Measurements from ENCODE around the gene RBP5. TPM values are rescaled to one million over a fixed set of nuclear protein-coding genes. Genes with fewer than 3 reads are reported as not detected.

Gene RBP5
- total RNA-seq, 2 donors from 2014 or later: 19.3 to 31.2 TPM

DNA sequence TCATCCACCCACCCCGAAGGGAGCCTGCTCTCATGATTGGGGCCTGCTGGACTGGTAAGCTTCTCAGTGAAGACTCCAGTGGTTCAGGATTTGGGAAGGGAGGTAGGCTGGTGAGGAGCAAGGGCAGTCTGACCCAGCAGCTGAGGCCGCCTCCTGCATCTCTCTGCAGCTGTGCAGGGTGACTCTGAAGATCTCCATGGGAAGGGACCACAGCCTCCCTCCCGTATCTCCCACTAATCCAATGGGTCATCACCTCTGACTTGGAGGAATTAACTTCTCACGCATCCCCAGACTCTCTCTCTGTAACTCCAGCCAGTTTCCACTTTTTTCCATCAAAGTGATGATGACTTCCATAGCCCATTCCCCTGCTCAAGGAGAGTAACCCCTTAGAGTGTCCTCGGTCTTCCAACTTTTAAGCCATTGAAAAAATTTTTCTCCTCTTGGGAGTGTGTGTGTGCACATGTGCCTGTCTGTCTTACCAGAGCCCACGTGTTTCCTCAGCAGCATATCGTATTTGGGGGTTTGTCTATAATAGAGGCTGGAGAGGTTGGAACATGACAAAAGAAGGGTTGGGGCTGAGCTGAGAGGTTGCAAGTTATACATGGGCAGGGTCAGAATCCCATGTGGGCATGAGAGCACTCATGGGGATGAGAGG, 12.8 kb upstream of the RBP5 start:
- Histone ChIP-seq H3K9ac (ENCODE audit: extremely low read depth, low read length, poor library complexity, severe bottlenecking) (no peak overlapping the region), H3K27ac (ENCODE audit: low read depth, low read length) (no peak overlapping the region), H3K9me3 (ENCODE audit: control insufficient read depth, low read length) (no peaks in the 10 kb centered on the region), H3K4me1 (ENCODE audit: control insufficient read depth, insufficient read depth, low read length) (no peaks in the 10 kb centered on the region), H3K36me3 (ENCODE audit: control insufficient read depth, insufficient read depth, low read length) (peaks cover 52% of the 10 kb centered on the region), H3K4me3 (ENCODE audit: low read length) (no peak overlapping the region), H3K27me3 (ENCODE audit: control insufficient read depth, insufficient read depth, low read length, poor library complexity, severe bottlenecking) (no peaks in the 10 kb centered on the region)
- WGBS, 2 experiments (ENCODE audit: insufficient coverage in 1 of 2, insufficient read length in 1 of 2): 76 to 96% methylated on average over 3 to 7 of the region's 7 CpGs
- Mint-ChIP-seq H3K27ac (no peak overlapping the region), H3K4me1 (peaks cover 5% of the 10 kb centered on the region), H3K9me3 (no peaks in the 10 kb centered on the region), H3K4me3 (no peak overlapping the region), H3K36me3 (ENCODE audit: low read depth) (peaks cover 81% of the 10 kb centered on the region), H3K27me3 (ENCODE audit: insufficient read depth) (no peaks in the 10 kb centered on the region)
- no peak for TF ChIP-seq CTCF (conservative IDR thresholded peaks at IDR 0.05)
- no peak for DNase-seq

- no peak overlapping the region for H3K9ac ChIP-seq (ENCODE audit: extremely low read depth, low read length, poor library complexity, severe bottlenecking)
- H3K36me3 ChIP-seq (ENCODE audit: control insufficient read depth, insufficient read depth, low read length): peaks cover 46% of the 10 kb centered on the region
- H3K4me3 Mint-ChIP-seq: no peak overlapping the region
- H3K27me3 ChIP-seq (ENCODE audit: control insufficient read depth, insufficient read depth, low read length, poor library complexity, severe bottlenecking): no peaks in the 10 kb centered on the region
- peaks cover 5% of the 10 kb centered on the region for H3K4me1 Mint-ChIP-seq
- no peak overlapping the region for H3K27ac ChIP-seq (ENCODE audit: low read depth, low read length)
- no peak for TF ChIP-seq CTCF (conservative IDR thresholded peaks at IDR 0.05)
- peaks cover 87% of the 10 kb centered on the region for H3K36me3 Mint-ChIP-seq (ENCODE audit: low read depth)
- no peak for DNase-seq
- H3K9me3 ChIP-seq (ENCODE audit: control insufficient read depth, low read length): no peaks in the 10 kb centered on the region
- H3K27me3 Mint-ChIP-seq (ENCODE audit: insufficient read depth): no peaks in the 10 kb centered on the region
- H3K4me3 ChIP-seq (ENCODE audit: low read length): no peak overlapping the region
- no peaks in the 10 kb centered on the region for H3K4me1 ChIP-seq (ENCODE audit: control insufficient read depth, insufficient read depth, low read length)
- WGBS, 2 experiments (ENCODE audit: insufficient coverage in 1 of 2, insufficient read length in 1 of 2): 93 to 100% methylated on average over 2 of the region's 2 CpGs
- H3K9me3 Mint-ChIP-seq: no peaks in the 10 kb centered on the region
- no peak overlapping the region for H3K27ac Mint-ChIP-seq
These were observed 10.5 kb upstream of the RBP5 start for GRCh38 chr12:7139200-7139599.

DNA sequence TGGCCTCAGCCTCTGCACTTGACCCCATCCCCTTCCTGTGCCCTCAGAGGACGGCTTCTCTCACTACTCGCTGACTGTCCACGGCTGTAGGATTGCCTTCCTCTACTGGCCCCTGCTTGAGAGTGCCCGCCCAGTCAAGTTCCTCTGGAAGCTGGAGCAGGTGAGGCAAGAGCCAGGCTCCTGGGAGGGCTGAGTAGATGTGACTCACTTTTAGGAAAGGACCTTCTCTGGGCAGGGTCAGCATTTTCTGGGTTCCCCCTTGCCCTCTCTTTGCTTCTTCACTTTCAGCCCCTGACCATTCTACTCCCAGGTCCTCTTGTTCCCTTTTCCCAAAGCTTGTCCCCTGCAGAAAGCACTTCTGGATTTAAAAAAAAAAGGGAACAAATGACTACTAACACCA, 9.2 kb upstream of the RBP5 start:
- no peaks in the 10 kb centered on the region for H3K4me1 ChIP-seq (ENCODE audit: control insufficient read depth, insufficient read depth, low read length)
- peaks cover 89% of the 10 kb centered on the region for H3K36me3 Mint-ChIP-seq (ENCODE audit: low read depth)

More for the DNA sequence above, 9.2 kb upstream of the RBP5 start:
- no peak overlapping the region for H3K27ac ChIP-seq (ENCODE audit: low read depth, low read length)
- no peaks in the 10 kb centered on the region for H3K27me3 ChIP-seq (ENCODE audit: control insufficient read depth, insufficient read depth, low read length, poor library complexity, severe bottlenecking)
- Mint-ChIP-seq H3K4me1 (peaks cover 5% of the 10 kb centered on the region), H3K27me3 (ENCODE audit: insufficient read depth) (no peaks in the 10 kb centered on the region), H3K4me3 (no peak overlapping the region), H3K27ac (no peak overlapping the region), H3K9me3 (no peaks in the 10 kb centered on the region)
- no peak for DNase-seq
- no peak overlapping the region for H3K9ac ChIP-seq (ENCODE audit: extremely low read depth, low read length, poor library complexity, severe bottlenecking)
- no peak overlapping the region for H3K4me3 ChIP-seq (ENCODE audit: low read length)
- no peak for TF ChIP-seq CTCF (conservative IDR thresholded peaks at IDR 0.05)
- H3K9me3 ChIP-seq (ENCODE audit: control insufficient read depth, low read length): no peaks in the 10 kb centered on the region
- 80 to 96% methylated on average over 4 of the region's 4 CpGs for WGBS, 2 experiments (ENCODE audit: insufficient coverage in 1 of 2, insufficient read length in 1 of 2)
- peaks cover 42% of the 10 kb centered on the region for H3K36me3 ChIP-seq (ENCODE audit: control insufficient read depth, insufficient read depth, low read length)
